ENCODE measurements around the gene PIAS4. TPM values are rescaled to one million over a fixed set of nuclear protein-coding genes. Genes with fewer than 3 reads are reported as not detected.

PIAS4 gene
- polyA plus RNA-seq (2011; rRNA removed) (9.0 and 12.0 TPM in 2 replicates), polyA minus RNA-seq (2011; rRNA and poly(A)+ RNA removed) (13.6 and 17.2 TPM in 2 replicates)

GRCh38 chr19:4007021-4007835, at the start of gene PIAS4:
Gene PIAS4, plus strand, starts transcription at chr19:4007736. Its CDS starts 25 bp downstream, at chr19:4007761.
- ChIA-PET POLR2A (interaction anchor here (0.6 to 1.3 kb wide), 7 partner anchors 17 to 109 kb away, joined by 3 to 11 read pairs (median 4); partner anchors contain the start of gene EEF2), CTCF (interaction anchor here (0.6 to 5.4 kb wide), 2 partner anchors 19 to 244 kb away, joined by 5 to 39 read pairs; partner anchors contain the start of gene MRPL54)
- Histone ChIP-seq H3K27ac (ENCODE audit: low read depth, low read length) (no peak within 1 kb of the TSS), H3K4me3 (ENCODE audit: low read depth, low read length) (peak within 1 kb of the TSS; percentile 94), H3K9me3 (ENCODE audit: control insufficient read depth, insufficient read depth, low read length) (no peaks in the 10 kb centered on the region; the same call in 1 of the 2 replicates), H3K27me3 (ENCODE audit: control insufficient read depth, insufficient read depth, low read length) (no peaks in the 10 kb centered on the region)
- DNase-seq (ENCODE audit: low read depth, low spot score): peak; percentile 69
- no peak for TF ChIP-seq CTCF (IDR thresholded peaks at IDR 0.05; ENCODE audit: low read depth, low read length)

GRCh38 chr19:3958836-3959765, 48.4 kb upstream of the PIAS4 start:
- peaks cover 7% of the 10 kb centered on the region; the same call in 1 of the 2 replicates for H3K9me3 ChIP-seq (ENCODE audit: control insufficient read depth, insufficient read depth, low read length)
- DNase-seq (ENCODE audit: low read depth, low spot score): no peak
- TF ChIP-seq CTCF (IDR thresholded peaks at IDR 0.05; ENCODE audit: low read depth, low read length): no peak
- H3K27me3 ChIP-seq (ENCODE audit: control insufficient read depth, insufficient read depth, low read length): no peaks in the 10 kb centered on the region
- H3K4me3 ChIP-seq (ENCODE audit: low read depth, low read length): no peak overlapping the region
- H3K27ac ChIP-seq (ENCODE audit: low read depth, low read length): no peak overlapping the region
- ChIA-PET CTCF (no interaction called here), POLR2A (interaction anchor here (7.7 kb wide), 1 partner anchor 9 kb away, joined by 71 read pairs; no protein-coding TSS in a partner anchor)

GRCh38 chr19:3959766-3960131, 47.8 kb upstream of the PIAS4 start:
- Histone ChIP-seq H3K27me3 (ENCODE audit: control insufficient read depth, insufficient read depth, low read length) (no peaks in the 10 kb centered on the region), H3K27ac (ENCODE audit: low read depth, low read length) (no peak overlapping the region), H3K4me3 (ENCODE audit: low read depth, low read length) (no peak overlapping the region), H3K9me3 (ENCODE audit: control insufficient read depth, insufficient read depth, low read length) (peaks cover 7% of the 10 kb centered on the region; the same call in 1 of the 2 replicates)
- no peak for TF ChIP-seq CTCF (IDR thresholded peaks at IDR 0.05; ENCODE audit: low read depth, low read length)
- POLR2A ChIA-PET: interaction anchor here (7.7 kb wide), 1 partner anchor 9 kb away, joined by 71 read pairs; no protein-coding TSS in a partner anchor
- DNase-seq (ENCODE audit: low read depth, low spot score): no peak
- CTCF ChIA-PET: no interaction called here

- Histone ChIP-seq H3K9me3 (ENCODE audit: control insufficient read depth, insufficient read depth, low read length) (peaks cover 7% of the 10 kb centered on the region; the same call in 1 of the 2 replicates), H3K27ac (ENCODE audit: low read depth, low read length) (no peak overlapping the region), H3K4me3 (ENCODE audit: low read depth, low read length) (no peak overlapping the region), H3K27me3 (ENCODE audit: control insufficient read depth, insufficient read depth, low read length) (no peaks in the 10 kb centered on the region)
- ChIA-PET CTCF (no interaction called here), POLR2A (interaction anchor here (7.7 kb wide), 1 partner anchor 7 kb away, joined by 71 read pairs; no protein-coding TSS in a partner anchor)
- no peak for TF ChIP-seq CTCF (IDR thresholded peaks at IDR 0.05; ENCODE audit: low read depth, low read length)
- no peak for DNase-seq (ENCODE audit: low read depth, low spot score)
These were observed 46.5 kb upstream of the PIAS4 start for GRCh38 chr19:3961007-3961406.

Data from AG04450 (cell line).